GM19438 (cell line): Measurements from ENCODE around the gene CDH23.

Experiments
- ATAC-seq: cut with Tn5 transposase; IDR thresholded peaks from one replicate; pipeline ENCODE4 v1.9.1; 2021; ENCODE audit warnings: low read depth; ENCODE audit not compliant: unreplicated experiment

The CDH23 gene

DNA sequence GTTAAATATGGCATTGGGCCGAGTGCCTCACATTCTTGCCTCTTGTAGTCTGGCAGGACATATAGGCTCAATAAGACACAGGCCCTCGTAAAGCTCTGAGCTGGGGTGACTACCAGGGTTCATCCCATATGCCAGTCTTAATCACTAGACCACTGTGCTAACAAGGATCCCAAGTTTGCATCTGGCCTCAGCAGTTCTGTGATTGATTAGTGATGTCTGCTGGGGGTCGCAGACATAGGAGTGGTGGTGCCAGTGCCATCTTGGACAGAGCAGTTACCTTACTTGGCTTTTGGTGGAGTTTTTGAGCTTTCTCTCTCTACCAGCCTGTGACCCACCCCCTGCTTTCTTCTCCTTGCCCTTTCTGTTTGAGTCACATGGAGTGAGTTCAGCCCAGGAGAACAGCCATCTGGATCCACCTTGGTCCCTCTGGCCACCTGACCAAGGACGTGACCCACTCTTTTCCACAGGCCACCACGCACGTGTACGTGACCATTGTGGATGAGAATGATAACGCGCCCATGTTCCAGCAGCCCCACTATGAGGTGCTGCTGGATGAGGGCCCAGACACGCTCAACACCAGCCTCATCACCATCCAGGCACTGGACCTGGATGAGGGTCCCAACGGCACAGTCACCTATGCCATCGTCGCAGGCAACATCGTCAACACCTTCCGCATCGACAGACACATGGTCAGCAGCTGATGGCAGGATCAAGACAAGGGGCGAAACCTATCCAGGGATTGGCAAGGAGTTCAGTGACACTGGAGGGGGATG, 380.7 kb downstream of the CDH23 start:
- ATAC-seq = no peak

DNA sequence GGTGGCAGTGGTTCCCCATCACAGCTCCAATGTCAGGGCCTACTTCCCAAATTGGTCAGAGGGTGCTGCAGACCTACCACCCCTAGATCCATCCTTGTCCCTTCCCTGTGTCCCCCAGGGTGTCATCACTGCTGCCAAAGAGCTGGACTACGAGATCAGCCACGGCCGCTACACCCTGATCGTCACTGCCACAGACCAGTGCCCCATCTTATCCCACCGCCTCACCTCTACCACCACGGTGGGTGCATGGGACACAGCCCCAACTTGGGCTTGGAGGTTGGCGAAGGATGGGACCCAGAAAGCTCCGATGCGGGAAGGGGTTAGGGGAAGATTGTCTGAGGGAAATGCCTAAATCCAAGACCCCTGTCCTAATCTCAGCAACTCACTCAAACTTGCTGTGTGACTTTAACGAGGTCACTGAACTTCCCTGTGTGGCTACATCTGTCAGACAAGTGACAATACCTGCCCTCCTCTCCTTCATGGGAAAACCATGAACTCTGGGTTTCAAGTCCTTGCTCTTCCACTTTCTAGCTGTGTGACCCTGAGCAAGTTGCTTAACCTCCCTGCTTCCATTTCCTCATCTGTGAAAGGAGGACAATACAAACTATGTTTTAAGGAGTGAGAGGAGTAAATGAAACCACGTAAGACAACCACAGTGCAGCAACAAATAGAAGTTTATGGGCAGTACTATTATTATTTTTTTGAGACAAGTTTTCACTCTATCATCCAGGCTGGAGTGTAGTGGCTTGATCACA, 381.5 kb downstream of the CDH23 start:
- ATAC-seq = no peak

GRCh38 chr10:71779641-71780040, 382.9 kb downstream of the CDH23 start:
- no peak for ATAC-seq

DNA sequence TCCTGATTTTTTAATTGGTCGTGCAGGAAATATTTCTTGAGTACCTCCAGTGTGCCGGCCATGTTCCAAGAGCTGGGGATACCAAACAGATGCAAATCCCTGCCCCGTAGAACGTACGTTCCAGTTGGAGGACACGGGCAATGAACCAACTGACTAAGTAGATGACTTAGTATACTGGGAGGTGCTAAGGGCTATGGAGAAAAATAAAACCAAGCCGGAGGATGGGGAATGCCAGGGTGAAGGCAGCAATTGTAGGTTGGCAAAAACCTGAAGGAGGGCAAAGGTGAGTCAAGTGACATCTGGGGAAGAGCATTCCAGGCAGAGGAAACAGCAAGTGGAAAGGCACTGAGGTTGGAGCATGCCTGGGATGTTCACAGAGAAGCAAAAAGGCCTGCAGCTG, 383.4 kb downstream of the CDH23 start:
- no peak for ATAC-seq

DNA sequence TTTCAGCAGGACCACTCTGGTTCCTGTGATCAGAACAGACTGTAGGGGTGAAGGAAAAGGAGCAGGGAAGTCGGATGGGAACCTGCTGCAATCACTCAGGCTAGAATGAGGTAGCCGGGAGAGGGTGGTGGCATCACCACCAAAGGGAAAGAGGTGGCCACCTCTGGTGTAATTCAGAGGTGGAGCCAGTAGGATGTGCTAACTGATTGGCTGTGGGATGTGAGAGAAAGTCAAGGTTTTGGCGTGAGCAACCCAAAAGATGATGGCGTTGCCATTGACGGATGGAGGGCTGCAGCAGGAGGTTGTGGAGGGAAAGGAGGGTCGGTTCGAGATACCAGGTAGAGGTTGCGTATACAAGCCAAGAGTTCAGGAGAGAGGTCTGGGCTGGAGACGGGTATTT, 384.0 kb downstream of the CDH23 start:
- no peak for ATAC-seq

DNA sequence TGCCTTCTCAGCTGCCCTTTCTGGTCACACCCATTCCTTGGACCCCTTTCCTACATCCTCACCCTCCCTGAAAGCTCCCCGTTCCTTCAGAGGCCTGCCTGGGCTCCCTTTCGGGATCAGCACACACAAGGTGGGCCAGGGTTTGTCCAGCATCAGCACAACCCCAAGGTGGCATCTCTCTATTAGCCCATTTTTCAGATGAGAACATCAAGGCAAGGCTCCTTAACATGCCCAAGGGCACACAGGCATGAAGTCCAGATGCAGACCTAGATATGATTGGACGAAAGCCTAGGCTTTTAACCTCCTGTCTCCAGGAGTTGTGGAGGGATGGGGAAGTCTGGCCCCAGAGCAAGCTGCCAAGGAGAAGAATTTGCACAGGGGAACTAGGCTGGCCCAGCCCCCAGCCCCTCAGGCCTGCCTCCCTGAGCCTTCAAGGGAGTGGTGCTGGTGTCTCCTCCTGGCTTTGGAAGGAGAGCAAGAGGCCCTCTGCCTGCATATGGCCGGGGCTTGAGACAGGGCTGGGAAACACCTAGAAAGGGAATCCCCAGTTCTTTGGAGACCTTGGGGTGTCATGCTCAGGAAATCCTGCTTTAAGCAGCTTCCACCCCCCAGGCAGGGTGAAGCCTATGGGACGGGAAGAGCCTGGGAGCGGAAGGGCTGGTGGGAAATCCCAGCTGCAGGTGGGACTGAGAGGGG, 385.6 kb downstream of the CDH23 start:
- ATAC-seq = no peak

GRCh38 chr10:71782917-71783490, 386.3 kb downstream of the CDH23 start:
- ATAC-seq = no peak

GRCh38 chr10:71783917-71784678, 387.4 kb downstream of the CDH23 start:
- no peak for ATAC-seq

- ATAC-seq = no peak
Measured at GRCh38 chr10:71784679-71785272, 388.1 kb downstream of the CDH23 start.

DNA sequence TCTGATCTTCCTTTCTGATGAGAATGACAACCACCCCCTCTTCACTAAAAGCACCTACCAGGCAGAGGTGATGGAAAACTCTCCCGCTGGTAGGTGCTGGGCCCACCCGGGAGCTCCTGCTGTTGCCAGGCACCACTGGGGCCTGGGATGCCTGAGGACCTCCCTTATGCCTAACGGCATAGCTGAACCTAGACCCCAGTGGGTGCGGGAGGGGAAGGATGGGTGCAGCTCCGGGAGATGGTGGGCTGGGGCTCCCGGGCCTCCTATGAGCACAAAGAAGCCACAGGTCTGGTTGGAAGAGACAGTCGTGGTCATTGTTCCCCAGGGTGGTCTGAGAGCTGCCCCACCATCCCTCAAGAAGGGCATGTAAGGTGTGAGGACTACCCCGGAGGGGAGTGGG, 392.2 kb downstream of the CDH23 start:
- ATAC-seq = no peak

DNA sequence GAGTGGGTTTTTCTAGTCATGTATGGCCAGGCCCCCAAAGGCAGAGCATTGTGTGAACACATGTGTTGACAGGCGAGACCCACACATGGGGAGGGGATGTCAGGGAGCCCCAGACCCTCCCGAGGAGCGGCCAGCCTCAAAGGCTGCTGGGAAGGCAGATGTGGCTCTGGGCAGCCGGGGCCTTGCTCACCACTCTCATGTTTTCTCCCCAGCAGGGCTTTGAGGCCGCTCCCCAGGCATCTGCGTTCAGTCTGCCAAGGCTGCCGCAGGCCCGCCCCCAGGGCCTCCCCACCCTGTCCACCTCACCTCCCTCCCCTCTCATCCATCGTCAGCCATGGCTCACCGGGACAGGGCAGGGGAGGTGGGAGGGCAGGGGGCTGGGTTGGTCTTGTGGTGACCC, 393.2 kb downstream of the CDH23 start:
- no peak for ATAC-seq

DNA sequence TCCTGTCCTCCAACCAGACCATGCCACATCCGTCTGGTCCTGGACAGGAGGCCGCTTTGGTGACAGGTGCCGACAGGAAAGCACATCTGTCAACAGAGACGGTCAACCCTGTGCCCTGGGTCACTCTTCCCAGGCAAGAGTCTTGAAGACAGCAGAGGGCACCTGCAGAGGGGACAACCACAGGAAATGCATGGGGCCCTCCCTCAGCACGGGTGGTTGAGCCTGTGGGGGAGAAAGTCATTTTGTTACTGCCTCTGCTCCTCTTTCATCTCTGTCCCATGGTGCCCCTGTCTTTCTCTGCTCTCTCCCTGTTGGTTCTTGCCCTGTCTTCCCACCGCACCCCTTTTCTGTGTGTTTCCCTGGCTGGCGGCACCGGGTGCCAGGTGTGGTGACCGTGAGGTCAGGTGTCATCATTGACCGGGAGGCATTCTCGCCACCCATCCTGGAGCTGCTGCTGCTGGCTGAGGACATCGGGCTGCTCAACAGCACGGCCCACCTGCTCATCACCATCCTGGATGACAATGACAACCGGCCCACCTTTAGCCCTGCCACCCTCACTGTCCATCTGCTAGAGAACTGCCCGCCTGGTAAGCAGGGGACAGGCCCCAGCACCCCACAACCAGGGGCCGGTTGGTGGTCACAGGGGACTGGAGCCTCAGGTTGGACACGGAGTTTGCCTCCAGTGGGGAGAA, 394.2 kb downstream of the CDH23 start:
- ATAC-seq = no peak

- no peak for ATAC-seq
Measured at GRCh38 chr10:71795248-71795647, 398.5 kb downstream of the CDH23 start.

GRCh38 chr10:71796749-71797405, 400.2 kb downstream of the CDH23 start:
- ATAC-seq = no peak

DNA sequence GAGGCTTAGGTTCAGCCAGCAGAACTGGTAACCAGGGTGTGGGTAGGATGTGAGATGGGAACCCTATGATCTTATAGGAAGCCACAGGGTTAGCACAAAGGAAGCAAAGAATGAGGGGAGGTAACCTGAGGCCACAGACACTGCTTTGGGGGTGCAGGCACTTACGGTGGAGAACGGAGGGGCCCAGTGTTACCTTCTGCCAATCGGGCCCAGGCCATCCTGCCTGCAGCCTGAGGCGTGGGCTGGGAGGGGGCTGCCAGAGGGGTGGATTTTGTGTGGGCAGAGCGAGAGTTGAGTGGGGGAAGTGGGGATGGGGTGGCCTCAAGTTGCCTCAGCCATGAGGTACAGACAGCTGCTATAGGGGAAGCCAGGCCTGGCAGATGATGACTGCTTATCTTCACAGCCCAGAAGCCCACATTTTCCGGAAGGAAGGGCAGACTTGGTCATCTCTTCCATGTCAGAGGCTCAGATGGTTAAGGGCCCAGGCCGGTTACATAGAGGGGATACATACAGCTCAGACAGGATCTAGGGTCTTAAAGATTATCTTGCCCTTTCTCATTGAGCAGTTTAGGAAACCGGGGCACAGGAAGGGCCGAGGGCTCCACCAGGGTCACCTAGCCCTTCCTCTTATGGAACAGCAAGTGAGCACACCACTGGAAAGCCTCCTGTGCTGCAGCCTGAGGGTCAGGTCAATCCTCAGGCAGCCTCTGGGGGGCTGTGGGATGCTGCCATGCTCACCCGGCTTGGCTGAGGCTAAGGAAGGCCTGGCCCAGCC, 401.0 kb downstream of the CDH23 start:
- no peak for ATAC-seq

DNA sequence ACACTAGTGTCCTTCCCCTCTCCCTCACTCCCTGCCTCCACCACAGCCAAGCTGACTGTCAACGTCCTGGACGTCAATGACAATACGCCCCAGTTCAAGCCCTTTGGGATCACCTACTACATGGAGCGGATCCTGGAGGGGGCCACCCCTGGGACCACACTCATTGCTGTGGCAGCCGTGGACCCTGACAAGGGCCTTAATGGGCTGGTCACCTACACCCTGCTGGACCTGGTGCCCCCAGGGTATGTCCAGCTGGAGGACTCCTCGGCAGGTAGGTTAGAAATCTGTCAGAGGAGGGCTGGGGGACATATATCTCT, 401.5 kb downstream of the CDH23 start:
- ATAC-seq = no peak

- ATAC-seq = no peak
Measured at GRCh38 chr10:71799112-71799511, 402.4 kb downstream of the CDH23 start.
